Measurements from ENCODE around the gene VARS2. TPM values are rescaled to one million over a fixed set of nuclear protein-coding genes. Genes with fewer than 3 reads are reported as not detected.

Gene VARS2
- total RNA-seq, result 10.7 and 18.4 TPM in 2 replicates

GRCh38 chr6:30914076-30914853 is at the start of gene VARS2:
VARS2 (plus strand) TSS chr6:30914238; CDS start chr6:30914837, 599 bp downstream.

GRCh38 chr6:30883685-30884520 is 30.1 kb upstream of the VARS2 start, which contains the start of gene DDR1:
DDR1 (plus strand) TSS chr6:30884519; CDS start chr6:30888730, 4,211 bp downstream.

GRCh38 chr6:30907758-30908591 is 6.1 kb upstream of the VARS2 start, which contains the start of gene GTF2H4:
GTF2H4 (plus strand) TSS chr6:30908207.

GRCh38 chr6:30931969-30932645 is 18.1 kb downstream of the VARS2 start, which contains the start of gene SFTA2:
SFTA2 (minus strand) TSS chr6:30932170; CDS start chr6:30932096, 74 bp downstream.

GRCh38 chr6:30940361-30940986 is 26.4 kb downstream of the VARS2 start, which contains the start of gene MUCL3:
MUCL3 (plus strand) TSS chr6:30940973; CDS start chr6:30941000, 27 bp downstream.

Small RNA genes within 50 kb of the gene (small RNA-seq; reads per million reads assigned to genes)
- not detected for gene RF00019

Other genes starting within 250 kb of the VARS2 start
- gene DHX16, start 241.2 kb upstream of the VARS2 start, total RNA-seq, result 22.8 and 27.8 TPM in 2 replicates
- gene PPP1R18, start 227.6 kb upstream of the VARS2 start, total RNA-seq, result 44.5 and 73.1 TPM in 2 replicates
- gene NRM, start 223.3 kb upstream of the VARS2 start, total RNA-seq, result 7.7 and 9.0 TPM in 2 replicates
- 6.2 and 10.0 TPM in 2 replicates for gene MDC1, start 197.0 kb upstream of the VARS2 start, total RNA-seq
- gene TUBB, start 193.9 kb upstream of the VARS2 start, total RNA-seq, result 819 and 1,073 TPM in 2 replicates
- gene FLOT1, start 171.6 kb upstream of the VARS2 start, total RNA-seq, result 88.4 and 104 TPM in 2 replicates
- 8.8 and 13.7 TPM in 2 replicates for gene IER3, start 169.7 kb upstream of the VARS2 start, total RNA-seq
- gene DDR1, start 29.7 kb upstream of the VARS2 start, total RNA-seq, result 2.6 and 3.9 TPM in 2 replicates
- gene GTF2H4, start 6.0 kb upstream of the VARS2 start, total RNA-seq, result 8.1 and 11.3 TPM in 2 replicates
- not detected in 2 replicates for gene SFTA2, start 17.9 kb downstream of the VARS2 start, total RNA-seq
- gene MUCL3, start 26.7 kb downstream of the VARS2 start, total RNA-seq, result not detected in 2 replicates
- gene MUC21, start 69.5 kb downstream of the VARS2 start, total RNA-seq, result not detected in 2 replicates
- not detected in 2 replicates for gene MUC22, start 96.2 kb downstream of the VARS2 start, total RNA-seq
- not detected in 2 replicates for gene C6orf15, start 198.3 kb downstream of the VARS2 start, total RNA-seq
- gene PSORS1C1, start 200.6 kb downstream of the VARS2 start, total RNA-seq, result 0.37 and 0.39 TPM in 2 replicates
- gene CDSN, start 206.2 kb downstream of the VARS2 start, total RNA-seq, result not detected in 2 replicates
- not detected in 2 replicates for gene PSORS1C2, start 224.8 kb downstream of the VARS2 start, total RNA-seq
- gene CCHCR1, start 243.6 kb downstream of the VARS2 start, total RNA-seq, result 11.4 and 18.0 TPM in 2 replicates
- 13.6 and 25.2 TPM in 2 replicates for gene TCF19, start 244.4 kb downstream of the VARS2 start, total RNA-seq